GM12891 (cell line): ENCODE measurements around the gene SRRD.

Source experiments
- DNase-seq: peaks from one replicate; pipeline ENCODE4 v3.0.0; 2011; ENCODE audit warnings: low spot score; ENCODE audit not compliant: insufficient read length
- FAIRE-seq: peaks from 2 replicates; lab custom pipeline; 2011; peaks lifted over from hg19 to GRCh38; lab: Jason Lieb, UNC
- PAX5 ChIP-seq: IDR thresholded peaks from 2 replicates; pipeline ENCODE4 v1.6.1; 2011; ENCODE audit warnings: low read length, moderate library complexity, mild to moderate bottlenecking; ENCODE audit not compliant: insufficient read depth, severe bottlenecking
- POLR2A ChIP-seq: IDR thresholded peaks from 2 replicates; pipeline ENCODE4 v1.6.1; 2011; ENCODE audit warnings: low read depth, low read length, control low read depth
- POLR2AphosphoS5 ChIP-seq: IDR thresholded peaks from 2 replicates; pipeline ENCODE4 v1.6.1; 2011; ENCODE audit warnings: low read depth, low read length, control low read depth
- POU2F2 ChIP-seq: IDR thresholded peaks from 2 replicates; pipeline ENCODE4 v1.6.1; 2011; ENCODE audit warnings: low read depth, mild to moderate bottlenecking, control low read depth, low read length, moderate library complexity
- SPI1 ChIP-seq: IDR thresholded peaks from 2 replicates; pipeline ENCODE4 v1.6.1; 2011; ENCODE audit warnings: low read depth, low read length, control low read depth
- TAF1 ChIP-seq: IDR thresholded peaks from 2 replicates; pipeline ENCODE4 v1.6.1; 2011; ENCODE audit warnings: low read depth, low read length, control low read depth

Gene SRRD

DNA sequence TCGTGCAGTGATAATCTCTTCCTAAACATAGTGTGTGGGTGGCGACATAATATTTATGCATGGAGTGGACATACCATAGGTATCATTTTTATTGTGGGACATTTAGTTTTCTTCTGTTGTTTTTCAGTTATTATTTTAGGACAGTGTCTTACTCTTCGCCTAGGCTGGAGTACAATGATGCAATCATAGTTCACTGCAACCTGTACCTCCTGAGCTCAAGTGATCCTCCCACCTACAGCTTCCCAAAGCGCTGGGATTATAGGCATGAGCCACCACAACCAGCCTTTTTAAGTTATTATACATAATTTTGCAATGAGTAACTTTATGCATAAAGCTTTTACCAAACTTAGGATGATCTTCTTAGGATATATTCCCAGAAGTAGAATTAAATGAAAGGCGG lies 2.7 kb downstream of the SRRD start:
- no peak for FAIRE-seq
- DNase-seq, result no peak
- TF ChIP-seq TAF1 (no peak), POU2F2 (no peak), POLR2AphosphoS5 (no peak), PAX5 (no peak), SPI1 (no peak), POLR2A (no peak)

DNA sequence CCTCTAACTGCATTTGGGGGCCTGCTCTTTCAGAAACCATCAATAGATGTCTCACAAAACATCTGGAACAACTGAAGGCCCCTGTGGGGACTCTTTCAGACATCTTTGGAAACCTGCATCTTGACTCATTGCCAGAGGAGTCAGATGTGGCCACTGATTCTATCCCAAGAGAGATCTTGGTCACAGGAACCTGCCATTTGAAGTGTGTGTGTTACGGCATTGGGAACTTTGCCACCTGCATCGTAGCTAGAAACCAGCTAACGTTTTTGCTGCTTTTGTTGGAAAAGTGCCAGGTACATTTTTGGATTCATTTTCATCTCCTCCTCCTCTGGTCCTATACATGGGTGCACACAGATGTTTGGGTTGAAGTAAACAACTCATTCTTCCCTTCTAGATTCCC lies 4.3 kb downstream of the SRRD start:
- FAIRE-seq (no peak), DNase-seq (no peak)
- TF ChIP-seq SPI1 (no peak), TAF1 (no peak), PAX5 (no peak), POU2F2 (no peak), POLR2A (no peak), POLR2AphosphoS5 (no peak)

DNA sequence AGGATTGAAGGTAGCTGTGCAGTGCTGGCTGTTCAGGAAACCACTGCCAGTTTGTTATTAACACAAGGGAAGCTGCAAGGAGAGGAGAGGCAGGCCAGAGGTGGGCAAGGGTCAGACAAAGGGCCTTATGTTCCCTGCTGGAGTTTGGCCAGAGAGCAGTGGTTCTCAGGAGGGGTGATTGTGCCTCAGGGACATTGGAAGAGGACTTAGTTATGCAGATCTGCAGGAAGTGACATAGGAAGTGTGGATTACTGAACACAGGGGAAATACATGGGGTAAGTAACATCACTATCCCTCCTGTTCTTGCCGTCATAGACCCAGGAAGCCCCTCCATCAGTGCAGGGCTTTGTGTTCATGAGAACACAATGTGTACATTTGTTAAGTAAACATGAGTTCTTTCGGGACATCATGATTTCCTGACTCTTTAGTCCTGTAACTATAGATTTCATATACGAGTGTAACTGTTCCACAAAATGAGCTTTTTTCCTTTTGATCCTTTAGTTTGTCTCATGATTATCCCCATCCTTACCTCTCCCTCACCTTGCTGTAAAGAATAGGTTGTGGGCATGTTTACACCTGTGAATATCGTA lies 5.9 kb downstream of the SRRD start:
- DNase-seq (no peak), FAIRE-seq (no peak)
- TF ChIP-seq POLR2A (no peak), POLR2AphosphoS5 (peak; percentile 49; the same call in 1 of the 2 replicates)

DNA sequence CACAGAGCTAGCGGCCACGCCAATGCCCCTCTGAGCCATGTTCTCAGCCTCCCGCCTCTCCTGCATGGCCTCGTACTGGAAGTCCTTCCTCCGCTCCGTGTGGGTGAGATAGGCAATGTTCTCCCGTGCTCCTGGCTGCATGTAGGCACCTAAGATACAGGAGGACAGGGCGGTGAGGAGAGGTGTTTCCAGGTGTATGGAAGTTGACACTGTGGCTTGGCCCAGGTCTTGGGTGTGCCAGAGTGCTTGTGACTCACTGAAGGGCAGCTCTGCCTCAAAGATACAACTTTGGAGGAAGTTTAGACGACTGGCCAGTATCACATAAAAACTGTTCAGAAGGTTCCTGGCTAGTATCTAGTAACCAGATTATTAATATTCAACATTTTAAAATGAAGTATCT lies 8.5 kb downstream of the SRRD start:
- FAIRE-seq (no peak), DNase-seq (no peak)
- no peak for TF ChIP-seq PAX5
- TF ChIP-seq SPI1, result no peak
- TF ChIP-seq POLR2AphosphoS5, result no peak
- TF ChIP-seq POLR2A, result no peak
- TF ChIP-seq POU2F2, result no peak
- TF ChIP-seq TAF1, result no peak

DNA sequence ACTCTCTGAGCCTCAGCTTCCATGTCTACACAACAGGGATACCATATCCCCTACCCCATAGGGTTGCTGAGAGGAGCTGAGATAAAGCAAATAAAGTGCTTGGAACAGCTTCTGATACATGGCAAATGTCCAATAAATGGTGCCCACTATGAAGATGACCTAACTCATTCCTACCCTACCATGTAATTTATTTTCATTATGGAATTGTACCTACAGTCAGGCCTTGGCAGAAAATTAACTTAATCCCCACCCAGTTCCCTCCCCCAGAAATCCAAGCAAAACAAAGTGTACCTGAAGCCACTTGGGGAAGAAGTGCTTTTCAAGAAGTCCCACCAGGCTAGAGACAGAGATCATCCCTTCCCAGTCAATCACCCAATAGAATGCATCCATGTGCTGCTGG lies 10.8 kb downstream of the SRRD start:
- FAIRE-seq, result no peak
- TF ChIP-seq PAX5 (no peak), POLR2A (no peak), POU2F2 (no peak), SPI1 (no peak), TAF1 (no peak), POLR2AphosphoS5 (no peak)
- no peak for DNase-seq

DNA sequence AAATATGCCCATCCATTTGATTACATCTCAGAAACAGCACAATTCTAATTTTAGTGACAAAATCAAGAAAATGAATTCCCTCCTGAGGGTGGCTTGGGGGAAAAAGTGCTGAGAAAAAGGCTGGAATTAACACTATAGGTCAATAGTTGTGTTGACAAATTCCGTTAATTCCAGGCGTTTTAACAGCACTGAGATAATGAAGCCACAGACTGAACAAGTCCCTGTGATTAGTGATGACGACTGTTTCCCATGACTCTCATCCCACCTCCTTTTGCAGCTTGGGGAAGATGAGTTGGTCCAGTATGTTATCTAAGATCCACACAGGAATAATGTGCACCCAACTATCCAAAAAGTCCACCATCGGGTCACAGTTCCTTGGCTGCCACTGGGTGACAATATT lies 12.8 kb downstream of the SRRD start:
- no peak for TF ChIP-seq SPI1
- no peak for TF ChIP-seq PAX5
- no peak for TF ChIP-seq POU2F2
- TF ChIP-seq POLR2A, result no peak
- TF ChIP-seq POLR2AphosphoS5, result no peak
- no peak for TF ChIP-seq TAF1
- DNase-seq (no peak), FAIRE-seq (no peak)

DNA sequence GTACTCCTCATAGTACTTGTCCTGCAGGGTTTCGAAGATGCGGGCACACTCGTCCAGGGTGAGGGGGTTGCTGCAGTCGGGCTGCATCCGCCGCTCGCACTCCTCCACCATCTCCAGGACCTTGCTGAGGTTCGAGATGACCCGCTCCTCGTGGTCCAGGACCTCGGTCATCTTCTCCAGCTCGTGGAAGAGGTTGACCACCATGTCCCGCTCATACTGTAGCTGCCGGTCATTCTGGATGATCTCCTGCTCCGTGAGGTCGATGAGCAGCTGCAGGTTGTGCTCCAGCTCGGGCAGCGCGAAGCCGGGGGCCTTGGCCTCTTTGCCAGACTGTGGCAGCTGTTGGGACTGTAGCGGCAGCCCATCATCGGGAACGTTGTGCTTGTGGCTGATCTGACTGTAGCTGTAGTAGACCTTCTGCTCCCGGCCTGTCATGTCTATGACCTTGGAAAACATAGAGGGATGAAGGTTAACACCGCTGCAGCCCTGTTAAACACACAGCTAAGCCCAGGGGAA lies 15.6 kb downstream of the SRRD start:
- TF ChIP-seq POLR2AphosphoS5 (no peak), SPI1 (no peak), POU2F2 (no peak), PAX5 (no peak), POLR2A (no peak), TAF1 (no peak)
- DNase-seq (no peak), FAIRE-seq (no peak)

DNA sequence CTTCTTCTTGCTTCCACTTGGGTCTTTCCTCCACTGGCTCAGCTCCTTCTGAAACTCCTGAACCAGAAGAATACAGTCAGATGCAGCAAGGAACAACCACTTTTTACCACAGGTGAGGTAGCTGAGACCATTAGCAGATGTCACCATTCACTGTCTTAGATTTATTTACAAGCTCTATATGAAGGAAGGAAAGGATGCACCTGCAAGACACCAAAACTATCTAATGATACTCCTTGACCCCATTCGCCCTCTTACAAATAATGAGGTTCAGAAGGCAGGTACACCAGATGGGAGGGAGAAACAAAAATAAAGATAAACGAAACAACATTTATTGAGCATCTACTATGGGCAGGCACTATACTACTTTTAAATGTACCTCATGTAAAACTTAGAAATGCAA lies 18.3 kb downstream of the SRRD start:
- no peak for TF ChIP-seq SPI1
- no peak for TF ChIP-seq PAX5
- no peak for TF ChIP-seq POU2F2
- TF ChIP-seq TAF1, result no peak
- FAIRE-seq, result no peak
- no peak for DNase-seq

DNA sequence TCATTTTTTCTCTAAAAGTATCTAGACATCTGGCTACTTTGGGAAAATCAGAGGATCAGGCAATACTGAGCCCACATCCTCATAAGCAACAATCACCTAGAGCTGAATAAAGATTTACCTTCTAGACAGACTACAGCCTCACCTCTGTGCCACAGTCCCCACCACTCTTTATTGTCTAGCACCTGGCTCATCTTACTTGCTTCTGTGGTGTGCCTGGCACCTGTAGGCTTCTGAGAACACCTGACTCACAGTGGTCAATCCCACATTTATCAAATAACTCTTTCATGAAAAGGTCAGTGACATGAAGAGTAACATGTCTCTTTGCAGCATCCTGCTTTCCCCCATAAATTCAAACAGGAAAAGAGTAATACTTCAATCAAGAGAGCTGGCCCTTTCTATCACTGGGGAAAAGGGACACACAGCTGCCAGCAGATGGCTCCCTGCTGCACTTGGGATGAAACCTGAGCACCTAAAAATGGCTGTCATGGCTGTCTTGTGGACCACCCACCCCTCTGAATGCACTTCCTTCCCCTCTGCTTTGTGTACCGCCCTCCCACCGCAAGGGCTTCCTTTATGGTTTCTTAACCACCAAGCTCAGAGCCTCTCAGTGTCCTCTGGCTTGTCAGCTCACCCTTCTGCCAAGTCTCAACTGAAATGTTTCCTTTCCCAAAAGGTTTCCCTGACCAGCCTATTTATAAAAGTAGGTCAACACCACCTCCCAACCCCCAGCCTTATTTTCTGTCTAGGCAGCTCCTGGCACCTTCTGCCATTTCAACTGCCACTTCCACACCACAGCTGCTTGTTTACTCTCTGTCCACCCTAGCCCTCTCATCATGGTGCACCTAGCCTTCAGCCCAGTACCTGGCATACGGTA lies 19.2 kb downstream of the SRRD start:
- FAIRE-seq (peak; percentile 88), DNase-seq (peak; percentile 48)
- TF ChIP-seq POU2F2 (no peak), POLR2AphosphoS5 (no peak), SPI1 (0 out of 2 replicates have a peak, but pooled peaks have one; percentile 30), PAX5 (no peak)
